Stimulated activated CD4-positive, alpha-beta T cell treated with anti-CD3 and anti-CD28 coated beads, Interleukin-15, amount 100 ng/mL, for 24 hours (primary cell): Measurements from ENCODE around the gene H1-8.

Source experiments
- DNase-seq: peaks from one replicate; pipeline ENCODE4 v3.0.0-alpha.2; 2020

The H1-8 gene

DNA sequence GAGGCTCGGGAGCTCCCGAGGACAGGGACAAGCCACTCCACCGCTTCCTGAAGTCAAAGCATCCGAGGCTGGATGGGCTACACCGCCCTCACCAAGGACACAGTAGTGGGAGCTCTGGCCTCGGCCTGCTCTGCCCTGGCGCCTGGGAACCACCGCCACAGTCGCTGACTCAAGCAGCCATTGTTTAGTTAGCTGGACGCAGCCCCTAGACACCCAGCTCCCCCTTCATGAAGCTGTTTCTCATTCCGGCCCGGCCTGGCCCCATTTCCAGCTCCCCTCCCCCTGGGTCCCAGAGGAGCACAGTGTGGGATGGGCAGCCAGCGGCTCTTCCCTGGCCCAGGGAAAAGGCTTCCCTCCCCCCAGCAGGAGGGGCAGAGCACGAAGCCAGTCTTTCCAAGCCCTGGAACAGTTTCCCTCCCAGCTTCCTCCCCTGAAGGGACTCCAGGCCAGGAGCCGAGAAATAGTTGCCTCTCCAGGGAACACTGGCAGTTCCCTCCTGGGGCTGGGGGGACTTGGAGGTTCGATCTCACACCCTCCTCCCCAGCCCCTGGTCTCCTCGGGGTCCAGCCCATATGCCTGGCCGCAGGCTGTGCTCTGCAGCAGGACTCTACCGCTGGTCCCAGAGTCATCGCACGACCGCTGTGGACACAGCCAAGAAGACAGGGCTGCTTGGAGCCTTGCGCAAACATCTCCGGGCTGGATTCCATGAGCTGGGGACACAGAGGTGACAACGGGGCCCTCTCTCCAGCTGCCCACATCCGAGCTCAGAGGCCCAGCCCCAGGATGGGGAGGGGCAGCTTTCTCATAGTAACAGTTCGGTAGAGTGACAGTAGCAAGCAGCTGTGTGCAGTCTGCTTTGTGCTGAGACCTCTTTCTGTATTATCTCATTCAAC is 53.5 kb downstream of the H1-8 start:
- no peak for DNase-seq

DNA sequence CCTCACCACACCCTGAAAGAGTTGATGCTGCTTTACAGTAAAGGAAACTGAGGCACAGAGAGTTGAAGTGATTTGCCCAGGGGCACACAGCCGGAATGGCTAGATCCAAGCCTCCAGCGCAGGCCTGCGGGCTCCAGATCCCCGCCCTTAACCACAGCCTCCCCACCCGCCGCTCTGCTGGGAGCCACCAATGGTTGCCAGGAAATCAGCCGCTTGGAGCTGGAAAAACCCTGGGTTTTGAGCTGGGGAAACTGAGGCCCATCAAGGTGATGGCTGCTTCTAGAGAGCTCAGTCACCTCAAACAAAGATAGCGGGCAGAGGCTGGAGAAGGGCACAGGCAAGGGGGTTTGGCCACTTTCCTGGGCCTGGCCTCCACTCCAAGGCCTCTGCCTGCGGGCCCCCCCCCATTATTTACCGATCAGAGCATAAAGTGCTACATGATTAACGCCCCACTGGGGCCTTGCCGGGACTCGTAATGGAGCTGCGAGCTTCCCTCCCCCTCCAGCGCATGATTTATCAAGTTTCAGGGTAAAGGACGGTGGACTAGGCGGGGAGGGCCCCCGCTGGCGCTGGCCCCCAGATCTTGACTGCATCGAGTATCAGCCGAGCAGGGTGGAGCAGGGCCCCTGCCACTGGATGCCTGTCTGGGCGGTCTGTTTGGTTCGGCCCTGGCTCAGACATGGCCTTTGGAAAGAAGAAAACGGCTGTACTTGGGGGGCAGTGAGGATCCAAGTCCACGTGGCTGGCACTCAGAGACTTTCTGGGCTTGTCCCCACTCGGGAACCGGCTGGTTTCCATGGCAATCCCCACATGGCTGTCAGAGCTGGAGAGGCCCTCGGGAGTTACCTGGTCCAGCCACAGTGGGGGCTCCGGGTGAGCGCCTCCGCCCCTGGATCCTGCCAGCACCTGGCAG is 54.4 kb downstream of the H1-8 start:
- no peak for DNase-seq

- no peak for DNase-seq
These were observed 55.0 kb downstream of the H1-8 start for GRCh38 chr3:129598000-129598381.

DNA sequence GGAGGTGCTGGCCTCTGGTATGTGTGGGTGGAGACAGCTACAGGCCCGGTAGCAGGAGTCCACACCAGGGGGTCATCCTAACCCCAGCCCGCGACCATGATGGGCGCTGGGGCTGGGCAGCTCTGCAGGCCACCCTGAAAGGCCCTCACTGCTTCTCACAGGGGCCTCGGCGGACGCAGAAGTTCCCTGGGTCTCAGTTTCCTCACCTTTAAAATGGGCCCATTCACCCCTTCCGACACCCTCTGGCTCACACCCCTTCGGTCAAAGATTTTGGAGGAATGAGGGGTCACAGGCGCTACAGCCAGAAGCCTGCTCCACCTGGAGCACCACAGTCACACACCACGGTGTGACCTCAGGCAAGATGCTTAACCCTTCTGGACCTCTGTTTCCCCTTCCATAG is 55.5 kb downstream of the H1-8 start:
- no peak for DNase-seq

- DNase-seq, result no peak
These were observed 56.1 kb downstream of the H1-8 start for GRCh38 chr3:129599073-129599472.

DNA sequence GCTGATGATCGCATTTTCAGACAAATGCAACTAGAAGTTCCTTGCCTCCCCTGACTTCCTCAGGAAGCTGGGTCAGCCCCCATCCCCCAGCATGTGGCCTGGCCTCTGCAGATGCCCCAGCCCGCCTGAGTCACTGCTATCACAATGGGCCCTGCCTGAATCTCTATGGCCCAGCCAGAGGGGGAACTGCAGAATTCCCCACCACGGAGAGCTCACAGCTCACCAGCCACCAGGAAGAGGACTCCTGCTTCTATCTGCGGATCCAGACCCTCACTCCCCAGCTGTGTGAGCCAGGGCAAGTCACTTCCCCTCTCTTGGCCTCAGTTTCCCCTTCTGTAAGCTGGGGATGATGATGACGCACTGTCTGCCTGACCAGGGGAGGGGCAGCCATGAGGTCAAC is 56.6 kb downstream of the H1-8 start:
- no peak for DNase-seq

- no peak for DNase-seq
These were observed 57.4 kb downstream of the H1-8 start for GRCh38 chr3:129600348-129600747.
